ENCODE results near the gene CTCFL.

The CTCFL gene

DNA sequence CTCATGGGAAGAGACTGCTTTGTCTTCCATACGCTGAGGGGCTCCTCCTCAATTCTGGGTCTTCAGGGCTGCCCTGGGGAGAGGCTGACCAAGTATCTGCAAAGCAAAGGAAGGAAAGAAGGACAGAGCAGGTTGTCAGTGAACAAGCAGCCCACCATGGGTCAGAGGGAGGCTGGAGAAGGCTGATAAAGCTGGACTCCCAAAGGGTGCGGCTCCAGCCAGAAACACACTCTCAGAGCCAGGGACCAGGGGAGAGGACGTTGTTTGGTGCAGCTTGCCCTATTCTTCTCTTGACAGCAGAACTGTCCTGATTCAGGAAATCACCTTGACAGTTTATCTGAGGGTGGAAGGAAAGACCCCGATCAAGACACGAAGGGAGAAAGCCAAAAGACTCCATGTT lies 10.4 kb upstream of the CTCFL start:
- Histone ChIP-seq H2AFZ (ENCODE audit: low read length, unreplicated experiment) (no peak overlapping the region), H3K27me3 (ENCODE audit: insufficient read depth, low read length) (peaks cover 64% of the 10 kb centered on the region), H3K79me2 (ENCODE audit: control insufficient read depth, insufficient read depth, low read length, unreplicated experiment) (no peaks in the 10 kb centered on the region), H3K4me1 (ENCODE audit: control insufficient read depth, insufficient read depth, low read length, unreplicated experiment) (no peaks in the 10 kb centered on the region), H3K27ac (ENCODE audit: low read depth, low read length) (no peak overlapping the region), H3K36me3 (ENCODE audit: insufficient read depth, low read length) (no peaks in the 10 kb centered on the region), H3K4me3 (ENCODE audit: low read depth, low read length) (no peak overlapping the region)

DNA sequence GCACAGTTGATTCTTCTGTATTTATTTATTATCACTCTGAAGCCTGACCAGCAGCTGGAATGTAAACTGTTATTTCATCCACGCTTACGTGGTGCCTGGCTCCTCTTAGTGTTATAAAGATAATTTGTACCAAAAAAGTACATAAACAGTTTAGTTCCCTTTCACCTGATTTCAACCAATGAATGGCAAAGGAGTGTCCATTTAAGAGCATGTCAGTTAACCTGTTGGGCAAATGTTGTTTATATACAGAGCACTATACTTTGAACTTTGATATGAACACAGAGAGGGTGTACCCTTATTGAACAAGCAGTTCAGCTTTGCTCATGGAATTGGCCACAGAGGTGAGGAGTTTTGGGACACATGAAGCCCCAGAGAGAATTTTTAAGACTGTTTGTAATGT lies 7.2 kb upstream of the CTCFL start:
- H3K4me3 ChIP-seq (ENCODE audit: low read depth, low read length): no peak overlapping the region
- H3K27ac ChIP-seq (ENCODE audit: low read depth, low read length): no peak overlapping the region
- H3K4me1 ChIP-seq (ENCODE audit: control insufficient read depth, insufficient read depth, low read length, unreplicated experiment): no peaks in the 10 kb centered on the region
- no peak overlapping the region for H2AFZ ChIP-seq (ENCODE audit: low read length, unreplicated experiment)
- H3K36me3 ChIP-seq (ENCODE audit: insufficient read depth, low read length): no peaks in the 10 kb centered on the region
- H3K79me2 ChIP-seq (ENCODE audit: control insufficient read depth, insufficient read depth, low read length, unreplicated experiment): no peaks in the 10 kb centered on the region
- H3K27me3 ChIP-seq (ENCODE audit: insufficient read depth, low read length): peaks cover 70% of the 10 kb centered on the region

DNA sequence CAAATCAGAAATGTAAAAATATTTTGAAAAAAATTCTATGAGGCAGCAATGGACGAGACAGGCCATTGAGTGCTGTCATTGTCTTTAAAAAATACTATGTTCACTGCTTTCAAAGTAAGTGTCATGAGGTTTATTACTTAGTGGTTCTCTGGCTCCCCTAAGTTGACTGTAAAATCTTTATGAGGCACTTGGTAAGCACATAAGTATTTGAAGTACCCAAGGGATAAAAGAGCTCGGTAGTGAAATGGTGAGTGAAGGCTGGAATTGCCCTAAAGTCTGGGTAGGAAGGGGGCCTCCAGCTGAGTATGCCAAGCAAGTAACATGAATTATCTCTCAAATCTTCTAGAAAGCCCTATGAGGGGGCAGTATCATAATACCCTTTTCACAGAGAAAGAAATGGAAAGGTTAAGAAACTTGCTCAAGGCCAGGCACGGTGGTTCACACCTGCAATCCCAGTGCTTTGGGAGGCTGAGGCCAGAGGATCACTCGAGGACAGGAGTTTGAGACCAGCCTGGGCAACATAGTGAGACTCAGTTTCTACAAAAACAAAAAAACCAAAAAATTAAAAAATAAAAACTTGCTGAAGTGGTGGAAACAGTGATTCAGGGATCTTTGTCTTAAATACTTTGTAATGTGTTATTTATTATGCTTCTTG lies 5.5 kb upstream of the CTCFL start:
- Histone ChIP-seq H3K27ac (ENCODE audit: low read depth, low read length) (no peak overlapping the region), H2AFZ (ENCODE audit: low read length, unreplicated experiment) (no peak overlapping the region), H3K79me2 (ENCODE audit: control insufficient read depth, insufficient read depth, low read length, unreplicated experiment) (no peaks in the 10 kb centered on the region), H3K4me3 (ENCODE audit: low read depth, low read length) (no peak overlapping the region), H3K4me1 (ENCODE audit: control insufficient read depth, insufficient read depth, low read length, unreplicated experiment) (no peaks in the 10 kb centered on the region), H3K36me3 (ENCODE audit: insufficient read depth, low read length) (no peaks in the 10 kb centered on the region), H3K27me3 (ENCODE audit: insufficient read depth, low read length) (peaks cover 57% of the 10 kb centered on the region)

DNA sequence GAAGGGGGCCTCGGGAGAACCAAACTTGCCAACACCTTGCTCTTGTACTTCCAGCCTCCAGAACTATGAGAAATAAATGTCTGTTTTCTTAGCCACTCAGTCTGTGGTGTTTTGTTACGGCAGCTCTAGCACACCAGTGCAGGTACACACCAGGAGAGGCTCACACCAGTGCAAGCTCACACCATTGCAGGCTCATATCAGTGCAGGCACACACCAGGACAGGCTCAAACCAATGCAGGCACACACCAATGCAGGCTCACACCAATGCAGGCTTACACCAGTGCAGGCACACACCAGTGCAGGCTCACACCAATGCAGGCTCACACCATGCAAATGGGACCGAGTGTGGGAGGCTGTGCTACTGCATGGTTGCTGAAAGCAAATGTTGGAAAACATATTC lies 4.9 kb upstream of the CTCFL start:
- Histone ChIP-seq H3K79me2 (ENCODE audit: control insufficient read depth, insufficient read depth, low read length, unreplicated experiment) (no peaks in the 10 kb centered on the region), H3K27ac (ENCODE audit: low read depth, low read length) (no peak overlapping the region), H3K4me1 (ENCODE audit: control insufficient read depth, insufficient read depth, low read length, unreplicated experiment) (no peaks in the 10 kb centered on the region), H3K27me3 (ENCODE audit: insufficient read depth, low read length) (peaks cover 52% of the 10 kb centered on the region), H2AFZ (ENCODE audit: low read length, unreplicated experiment) (no peak overlapping the region), H3K36me3 (ENCODE audit: insufficient read depth, low read length) (no peaks in the 10 kb centered on the region), H3K4me3 (ENCODE audit: low read depth, low read length) (no peak overlapping the region)

DNA sequence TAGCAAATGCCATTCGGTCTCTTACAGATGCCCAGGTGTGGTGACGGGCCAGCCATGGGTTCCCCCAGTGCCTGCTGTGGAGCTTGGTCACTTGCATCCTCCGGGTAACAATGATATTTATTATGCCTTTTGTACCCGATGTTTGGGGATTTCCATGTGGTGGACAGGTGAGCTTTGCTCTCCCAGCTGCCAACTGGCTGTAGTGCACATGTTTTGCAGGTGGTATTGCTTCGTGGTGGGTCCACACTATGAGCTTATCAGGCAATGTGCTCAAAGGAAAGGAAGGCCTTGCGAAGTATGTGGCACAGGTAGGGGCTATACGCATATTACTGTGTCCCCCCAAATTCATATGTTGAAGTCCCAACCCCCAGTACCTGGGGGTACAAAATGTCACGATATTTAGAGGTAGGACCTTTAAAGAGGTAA lies 4.2 kb upstream of the CTCFL start:
- H3K79me2 ChIP-seq (ENCODE audit: control insufficient read depth, insufficient read depth, low read length, unreplicated experiment): no peaks in the 10 kb centered on the region
- peaks cover 50% of the 10 kb centered on the region for H3K27me3 ChIP-seq (ENCODE audit: insufficient read depth, low read length)

DNA sequence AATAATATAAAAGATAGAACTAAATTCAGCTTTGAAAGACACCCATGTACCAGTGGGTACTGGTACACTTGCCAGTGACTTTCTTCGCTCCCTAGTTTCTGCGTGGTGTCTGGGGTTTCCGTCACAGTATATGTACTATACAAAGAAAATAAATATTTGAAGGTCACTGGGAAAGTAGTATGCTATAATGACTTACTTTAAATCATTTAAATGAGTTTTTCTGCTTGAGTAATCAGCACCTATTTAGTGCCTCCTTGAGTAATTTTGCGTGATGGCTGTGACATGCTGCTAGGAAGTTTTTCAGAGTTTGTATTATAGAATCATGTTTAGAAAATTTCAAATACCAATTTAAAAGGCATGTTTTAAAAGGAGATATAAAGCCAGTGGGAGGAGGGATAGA lies 3.2 kb upstream of the CTCFL start:
- Histone ChIP-seq H3K4me1 (ENCODE audit: control insufficient read depth, insufficient read depth, low read length, unreplicated experiment) (no peaks in the 10 kb centered on the region), H3K36me3 (ENCODE audit: insufficient read depth, low read length) (no peaks in the 10 kb centered on the region), H3K27ac (ENCODE audit: low read depth, low read length) (no peak overlapping the region), H2AFZ (ENCODE audit: low read length, unreplicated experiment) (no peak overlapping the region), H3K27me3 (ENCODE audit: insufficient read depth, low read length) (peaks cover 49% of the 10 kb centered on the region), H3K4me3 (ENCODE audit: low read depth, low read length) (no peak overlapping the region), H3K79me2 (ENCODE audit: control insufficient read depth, insufficient read depth, low read length, unreplicated experiment) (no peaks in the 10 kb centered on the region)

More for the DNA sequence above, 4.2 kb upstream of the CTCFL start:
- H3K36me3 ChIP-seq (ENCODE audit: insufficient read depth, low read length): no peaks in the 10 kb centered on the region
- no peak overlapping the region for H3K4me3 ChIP-seq (ENCODE audit: low read depth, low read length)
- no peak overlapping the region for H3K27ac ChIP-seq (ENCODE audit: low read depth, low read length)
- no peaks in the 10 kb centered on the region for H3K4me1 ChIP-seq (ENCODE audit: control insufficient read depth, insufficient read depth, low read length, unreplicated experiment)
- no peak overlapping the region for H2AFZ ChIP-seq (ENCODE audit: low read length, unreplicated experiment)

DNA sequence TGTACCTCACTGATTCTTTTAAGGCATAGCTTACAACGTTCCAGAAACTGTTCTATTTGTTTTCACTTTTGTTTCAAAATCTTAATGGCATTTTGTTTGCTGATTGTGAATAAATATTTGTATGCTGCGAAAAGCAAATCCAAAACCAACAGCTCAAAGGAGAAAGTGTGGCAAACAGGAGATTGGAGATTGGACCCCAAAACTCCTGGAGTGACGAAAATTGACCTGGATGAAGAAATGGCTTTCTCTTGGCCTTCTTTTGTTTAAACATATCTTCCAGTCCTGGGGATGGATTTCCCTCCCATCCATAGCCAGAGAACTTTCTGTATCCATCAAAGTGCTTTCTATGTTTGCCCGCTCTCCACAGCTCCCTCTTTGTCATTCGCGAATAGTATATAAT lies 2.8 kb upstream of the CTCFL start:
- Histone ChIP-seq H3K27me3 (ENCODE audit: insufficient read depth, low read length) (peaks cover 46% of the 10 kb centered on the region), H2AFZ (ENCODE audit: low read length, unreplicated experiment) (no peak overlapping the region), H3K79me2 (ENCODE audit: control insufficient read depth, insufficient read depth, low read length, unreplicated experiment) (no peaks in the 10 kb centered on the region), H3K4me3 (ENCODE audit: low read depth, low read length) (no peak overlapping the region), H3K4me1 (ENCODE audit: control insufficient read depth, insufficient read depth, low read length, unreplicated experiment) (no peaks in the 10 kb centered on the region), H3K36me3 (ENCODE audit: insufficient read depth, low read length) (no peaks in the 10 kb centered on the region), H3K27ac (ENCODE audit: low read depth, low read length) (no peak overlapping the region)

DNA sequence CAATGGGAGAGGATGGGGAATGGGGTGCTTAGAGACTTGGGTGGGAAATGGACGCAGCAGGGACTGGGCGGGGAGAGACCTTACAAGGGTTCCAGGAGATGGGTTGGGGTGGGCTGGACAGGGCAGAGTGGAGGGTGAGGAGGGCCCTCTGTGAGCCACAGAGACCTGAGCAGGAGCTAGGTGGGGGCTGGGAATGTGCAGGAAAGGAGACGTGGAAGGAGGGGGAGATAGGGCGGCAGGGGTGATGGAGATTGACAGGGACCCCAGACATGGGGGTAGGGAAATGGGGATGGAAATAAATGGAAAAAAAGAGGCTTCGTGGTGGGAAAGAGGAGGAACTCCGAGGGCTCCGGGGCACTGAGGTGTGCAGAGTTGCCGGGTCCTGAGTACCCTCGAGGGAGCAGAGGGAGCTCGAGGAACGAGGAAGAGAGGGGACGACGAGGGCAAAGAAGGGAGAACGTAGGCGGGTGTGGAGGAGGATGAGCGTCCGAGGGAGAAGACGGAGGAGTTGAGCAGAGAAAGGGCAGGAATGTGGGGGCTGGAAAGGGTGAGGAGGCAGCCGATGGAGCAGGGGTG lies 2.0 kb upstream of the CTCFL start:
- no peaks in the 10 kb centered on the region for H3K79me2 ChIP-seq (ENCODE audit: control insufficient read depth, insufficient read depth, low read length, unreplicated experiment)
- H3K4me1 ChIP-seq (ENCODE audit: control insufficient read depth, insufficient read depth, low read length, unreplicated experiment): no peaks in the 10 kb centered on the region
- H3K27me3 ChIP-seq (ENCODE audit: insufficient read depth, low read length): peaks cover 38% of the 10 kb centered on the region
- no peak overlapping the region for H2AFZ ChIP-seq (ENCODE audit: low read length, unreplicated experiment)
- no peak overlapping the region for H3K4me3 ChIP-seq (ENCODE audit: low read depth, low read length)
- no peak overlapping the region for H3K27ac ChIP-seq (ENCODE audit: low read depth, low read length)
- H3K36me3 ChIP-seq (ENCODE audit: insufficient read depth, low read length): no peaks in the 10 kb centered on the region

DNA sequence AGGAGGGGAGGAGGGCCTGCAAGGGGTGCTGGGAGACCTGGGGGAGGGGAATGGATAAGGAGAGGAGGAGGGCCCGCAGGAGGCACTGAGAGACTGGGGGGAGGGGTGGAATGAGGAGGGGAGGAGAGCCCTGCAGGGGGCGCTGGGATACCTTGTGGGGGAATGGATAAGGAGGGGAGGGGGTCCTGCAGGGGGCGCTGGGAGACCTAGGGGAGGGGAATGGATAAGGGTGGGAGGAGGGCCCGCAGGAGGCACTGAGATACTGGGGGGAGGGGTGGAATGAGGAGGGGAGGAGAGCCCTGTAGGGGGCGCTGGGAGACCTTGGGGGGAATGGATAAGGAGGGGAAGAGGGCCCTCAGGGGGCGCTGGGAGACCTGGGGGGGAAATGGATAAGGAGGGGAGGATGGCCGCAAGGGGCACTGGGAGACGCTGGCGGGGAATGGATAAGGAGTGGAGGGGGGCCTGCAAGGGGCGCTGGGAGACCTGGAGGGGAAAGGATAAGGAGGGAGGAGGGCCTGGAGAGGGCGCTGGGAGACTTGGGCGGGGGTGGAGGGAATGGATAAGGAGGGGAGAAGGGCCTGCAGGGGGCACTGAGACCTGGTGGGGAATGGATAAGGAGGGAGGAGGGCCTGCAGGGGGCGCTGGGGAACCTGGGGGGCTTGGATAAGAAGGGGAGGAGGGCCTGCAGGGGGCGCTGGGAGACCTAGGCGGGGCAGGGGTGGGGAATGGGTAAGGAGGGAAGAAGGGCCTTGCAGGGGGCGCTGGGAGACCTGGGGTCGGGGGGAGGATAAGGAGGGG lies 1.3 kb upstream of the CTCFL start:
- Histone ChIP-seq H3K4me3 (ENCODE audit: low read depth, low read length) (no peak overlapping the region), H2AFZ (ENCODE audit: low read length, unreplicated experiment) (no peak overlapping the region), H3K27ac (ENCODE audit: low read depth, low read length) (no peak overlapping the region), H3K36me3 (ENCODE audit: insufficient read depth, low read length) (no peaks in the 10 kb centered on the region), H3K27me3 (ENCODE audit: insufficient read depth, low read length) (peaks cover 34% of the 10 kb centered on the region), H3K4me1 (ENCODE audit: control insufficient read depth, insufficient read depth, low read length, unreplicated experiment) (no peaks in the 10 kb centered on the region), H3K79me2 (ENCODE audit: control insufficient read depth, insufficient read depth, low read length, unreplicated experiment) (no peaks in the 10 kb centered on the region)

DNA sequence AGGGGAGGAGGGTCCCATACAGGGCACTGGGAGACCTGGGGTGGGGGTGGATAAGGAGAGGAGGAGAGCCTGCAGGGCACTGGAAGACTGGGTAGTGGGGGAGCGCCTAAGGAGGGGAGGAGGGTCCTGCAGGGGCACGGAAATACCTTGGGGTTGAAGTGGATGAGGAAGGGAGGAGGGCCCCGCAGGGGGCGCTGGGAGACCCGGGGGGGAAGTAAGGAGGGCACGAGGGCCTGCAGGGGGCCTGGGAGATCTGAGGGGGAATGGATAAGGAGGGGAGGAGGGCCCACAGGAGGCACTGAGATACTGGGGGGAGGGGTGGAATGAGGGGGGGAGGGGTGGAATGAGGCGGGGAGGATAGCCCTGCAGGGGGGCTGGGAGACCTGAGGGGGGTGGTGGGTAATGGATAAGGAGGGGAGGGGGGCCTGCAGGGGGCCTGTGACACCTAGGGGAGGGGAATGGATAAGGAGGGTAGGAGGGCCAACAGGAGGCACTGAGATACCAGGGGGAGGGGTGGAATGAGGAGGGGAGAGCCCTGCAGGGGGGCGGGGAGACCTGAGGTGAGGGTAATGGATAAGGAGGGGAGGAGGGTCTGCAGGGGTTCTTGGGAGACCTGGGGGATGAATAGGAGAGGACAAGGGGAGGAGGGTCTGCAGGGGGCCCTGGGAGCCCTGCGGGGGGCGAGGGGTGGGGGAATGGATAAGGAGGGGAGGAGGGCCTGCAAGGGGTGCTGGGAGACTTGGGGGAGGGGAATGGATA lies 567 bp upstream of the CTCFL start:
- Histone ChIP-seq H3K27ac (ENCODE audit: low read depth, low read length) (no peak overlapping the region), H3K4me1 (ENCODE audit: control insufficient read depth, insufficient read depth, low read length, unreplicated experiment) (no peaks in the 10 kb centered on the region), H3K36me3 (ENCODE audit: insufficient read depth, low read length) (no peaks in the 10 kb centered on the region), H3K4me3 (ENCODE audit: low read depth, low read length) (no peak overlapping the region), H3K79me2 (ENCODE audit: control insufficient read depth, insufficient read depth, low read length, unreplicated experiment) (no peaks in the 10 kb centered on the region), H3K27me3 (ENCODE audit: insufficient read depth, low read length) (peaks cover 32% of the 10 kb centered on the region), H2AFZ (ENCODE audit: low read length, unreplicated experiment) (no peak overlapping the region)

All from ACC112 (cell line).